B cell (primary cell): ENCODE measurements around the gene NDUFS7. TPM values are rescaled to one million over a fixed set of nuclear protein-coding genes. Genes with fewer than 3 reads are reported as not detected.

ENCODE experiments used
- ATAC-seq: fragments of 200-7000 bp; cut with Tn5 transposase; one replicate; pipeline ENCODE4 v1.10.0; 2021; ENCODE audit warnings: low read depth, mild to moderate bottlenecking, moderate number of reproducible peaks, moderate library complexity
- CTCF ChIA-PET: fragments of 350-600 bp; sonication (Branson Sonifier 250); formaldehyde crosslinking; loops from one replicate; lab custom pipeline; 2021; ENCODE audit warnings: antibody characterized with exemption, inconsistent platforms; lab: Charles Lee
- POLR2A ChIA-PET: fragments of 350-600 bp; sonication (Branson Sonifier 250); formaldehyde crosslinking; loops from one replicate; lab custom pipeline; 2021; ENCODE audit warnings: antibody characterized with exemption; lab: Charles Lee
- DNase-seq: peaks from one replicate; pipeline ENCODE4 v3.0.0; 2013
- H2AFZ ChIP-seq: 2 replicates; pipeline ENCODE4 v1.6.1; 2012; ENCODE audit warnings: mild to moderate bottlenecking, low read depth, low read length; ENCODE audit not compliant: insufficient read depth, poor library complexity, severe bottlenecking
- H3K27ac ChIP-seq, 2 donors: 1 replicate in 1 of 2; 2 replicates in 1 of 2; pipeline ENCODE4 v1.5.1; 2012 to 2013; ENCODE audit warnings: low read length in 2 of 2, mild to moderate bottlenecking in 2 of 2, moderate library complexity in 1 of 2
- H3K27me3 ChIP-seq, 4 experiments: fragments of 200-600 bp in 1 of 4; sonication (generic) in 1 of 4; replicated peaks in 1 of 4; 1 replicate in 2 of 4; 2 replicates in 2 of 4; pipeline versions ENCODE4 v1.6.1 to v1.7.0; 2013 to 2016; ENCODE audit warnings: low read length in 3 of 4, mild to moderate bottlenecking in 2 of 4, mixed read lengths in 1 of 4, moderate library complexity in 1 of 4; ENCODE audit not compliant: insufficient read depth in 4 of 4, control insufficient read depth in 3 of 4; ENCODE audit errors: control extremely low read depth in 1 of 4
- H3K36me3 ChIP-seq, 2 experiments: replicated peaks in 1 of 2; 1 replicate in 1 of 2; 2 replicates in 1 of 2; pipeline versions ENCODE4 v1.6.1 to v1.7.1; 2013; ENCODE audit warnings: low read length in 1 of 2; ENCODE audit not compliant: insufficient read depth in 2 of 2, control insufficient read depth in 1 of 2; ENCODE audit errors: control extremely low read depth in 1 of 2, extremely low read depth in 1 of 2
- H3K4me1 ChIP-seq, 2 donors: fragments of 200-600 bp in 1 of 2; sonication (generic) in 1 of 2; 1 replicate in 1 of 2; 2 replicates in 1 of 2; pipeline versions ENCODE4 v1.5.1 to v1.6.1; 2013 to 2017; ENCODE audit warnings: low read length in 2 of 2; ENCODE audit not compliant: control insufficient read depth in 2 of 2, insufficient read depth in 2 of 2
- H3K4me2 ChIP-seq: replicated peaks from 2 replicates; pipeline ENCODE3; 2012; ENCODE audit warnings: mild to moderate bottlenecking, low read depth, low read length; ENCODE audit not compliant: poor library complexity, severe bottlenecking
- H3K4me3 ChIP-seq, 5 experiments: fragments of 200-600 bp in 1 of 5; sonication (generic) in 1 of 5; 1 replicate in 3 of 5; 2 replicates in 2 of 5; pipeline versions ENCODE4 v1.5.1 to v1.7.0; 2011 to 2016; ENCODE audit warnings: low read length in 4 of 5, mild to moderate bottlenecking in 4 of 5, low read depth in 2 of 5, control low read depth in 1 of 5, moderate library complexity in 1 of 5; ENCODE audit not compliant: insufficient read depth in 1 of 5; ENCODE audit errors: control extremely low read depth in 1 of 5, extremely low read depth in 1 of 5
- H3K79me2 ChIP-seq: fragments of 200-600 bp; sonication (generic); one replicate; pipeline ENCODE4 v1.6.0; 2016; ENCODE audit warnings: low read length; ENCODE audit not compliant: control insufficient read depth, insufficient read depth
- H3K9ac ChIP-seq: fragments of 200-600 bp; sonication (generic); 2 replicates; pipeline ENCODE4 v1.6.1; 2017; ENCODE audit warnings: mild to moderate bottlenecking, low read length, moderate library complexity
- H3K9me3 ChIP-seq, 3 donors: one replicate each; pipeline versions ENCODE4 v1.6.1 to v1.7.1; 2013; ENCODE audit warnings: low read length in 2 of 3; ENCODE audit not compliant: control insufficient read depth in 2 of 3, insufficient read depth in 1 of 3; ENCODE audit errors: control extremely low read depth in 1 of 3
- H4K20me1 ChIP-seq: 2 replicates; pipeline ENCODE4 v1.6.0; 2012; ENCODE audit warnings: mild to moderate bottlenecking, low read length; ENCODE audit not compliant: insufficient read depth, control insufficient read depth, poor library complexity, severe bottlenecking
- H3K27ac Mint-ChIP-seq: one replicate; pipeline ENCODE4 v1.8.0; 2021; ENCODE audit warnings: mixed read lengths
- H3K27me3 Mint-ChIP-seq: one replicate; pipeline ENCODE4 v1.8.0; 2021; ENCODE audit warnings: mixed read lengths
- H3K4me1 Mint-ChIP-seq: one replicate; pipeline ENCODE4 v1.8.0; 2021; ENCODE audit warnings: mixed read lengths
- H3K4me3 Mint-ChIP-seq: one replicate; pipeline ENCODE4 v1.8.0; 2021; ENCODE audit warnings: mixed read lengths
- H3K9me3 Mint-ChIP-seq: one replicate; pipeline ENCODE4 v1.8.0; 2022; ENCODE audit warnings: mixed read lengths; ENCODE audit not compliant: insufficient read depth
- CTCF ChIP-seq: fragments of 200-600 bp; IDR thresholded peaks from one replicate; pipeline ENCODE4 v1.8.0; 2022; ENCODE audit warnings: antibody characterized with exemption, mild to moderate bottlenecking
- EZH2 ChIP-seq: IDR thresholded peaks from 2 replicates; pipeline ENCODE4 v1.6.1; 2012; ENCODE audit warnings: borderline replicate concordance, low read depth, mild to moderate bottlenecking, moderate library complexity, low read length; ENCODE audit not compliant: insufficient read depth, poor library complexity, severe bottlenecking
- WGBS: methylation state at CpG from one replicate; pipeline ENCODE4 v1.1.5; 2013; ENCODE audit warnings: missing lambda C conversion rate; ENCODE audit not compliant: insufficient coverage; 5-methylcytosine and 5-hydroxymethylcytosine counted together
- intact Hi-C: fragments of 100-400 bp; cut with micrococcal nuclease; formaldehyde crosslinking; loops from one replicate; pipeline ENCODE4 v1.10.0; 2022
- polyA plus RNA-seq: library from polyadenylated mRNA; depleted of rRNA; stranded (reverse); fragments of >200 nt; gene quantifications from 2 replicates; pipeline ENCODE4 v1.2.3, GENCODE V29; 2012
- total RNA-seq, 2 donors: library from RNA; stranded (reverse); fragments of 120-200 nt in 1 of 2; gene quantifications; 1 replicate in 1 of 2; 2 replicates in 1 of 2; pipeline versions ENCODE4 v1.2.3 to v1.2.4, GENCODE V29; 2013 to 2022

Gene NDUFS7
- total and polyA plus RNA-seq, 2 donors (not counting 1 experiment from before 2014, with no cell fraction given) = 58.8 to 141 TPM

GRCh38 chr19:1362387-1363257, 21.1 kb upstream of the NDUFS7 start:
- CTCF ChIA-PET = no interaction called here
- Histone ChIP-seq H3K9ac (peak overlapping the region; percentile 21), H3K36me3 (peaks cover 0 to 37% of the 10 kb centered on the region in 2 experiments), H3K4me3 (peak overlapping the region in 2 of 5 experiments; percentile 40 to 47), H3K27me3 (no peaks in the 10 kb centered on the region), H3K79me2 (peaks cover 13% of the 10 kb centered on the region), H3K27ac (peak overlapping the region in 1 of 2 donors; percentile 57), H3K9me3 (peaks cover 0 to under 1% (median 0%) of the 10 kb centered on the region in 3 donors), H3K4me1 (peaks cover 18 to 22% of the 10 kb centered on the region in 2 donors), H2AFZ (peak overlapping the region; percentile 52), H3K4me2 (peak overlapping the region; percentile 66), H4K20me1 (no peaks in the 10 kb centered on the region)
- DNase-seq (no peak), ATAC-seq (no peak)
- no peaks in the 10 kb centered on the region for H3K27me3 Mint-ChIP-seq
- H3K4me1 Mint-ChIP-seq = peaks cover 27% of the 10 kb centered on the region
- no peaks in the 10 kb centered on the region for H3K9me3 Mint-ChIP-seq
- peak overlapping the region; percentile 74 for H3K4me3 Mint-ChIP-seq
- POLR2A ChIA-PET = no interaction called here
- H3K27ac Mint-ChIP-seq = no peak overlapping the region
- intact Hi-C loops = no loop called here
- TF ChIP-seq CTCF = no peak
- TF ChIP-seq EZH2 = no peak
- 76% methylated on average over 37 of the region's 42 CpGs for WGBS

- CTCF ChIA-PET = interaction anchor here (0.8 to 1.1 kb wide), 2 partner anchors 9 to 84 kb away, joined by 5 read pairs; no protein-coding TSS in a partner anchor
- DNase-seq = peak; percentile 42
These were observed 20.1 kb upstream of the NDUFS7 start for GRCh38 chr19:1363599-1363998.

More at GRCh38 chr19:1363599-1363998, 20.1 kb upstream of the NDUFS7 start:
- Histone ChIP-seq H4K20me1 (no peaks in the 10 kb centered on the region), H3K79me2 (peaks cover 13% of the 10 kb centered on the region), H3K27ac (peak overlapping the region; percentile 18 to 57), H3K36me3 (peaks cover 0 to 30% of the 10 kb centered on the region in 2 experiments), H3K9ac (peak overlapping the region; percentile 21), H3K4me1 (peaks cover 18 to 22% of the 10 kb centered on the region in 2 donors), H3K9me3 (no peaks in the 10 kb centered on the region), H3K27me3 (no peaks in the 10 kb centered on the region), H3K4me3 (peak overlapping the region in 4 of 5 experiments; percentile 2 to 47 (median 40)), H3K4me2 (peak overlapping the region; percentile 66), H2AFZ (peak overlapping the region; percentile 52)
- peaks cover 27% of the 10 kb centered on the region for H3K4me1 Mint-ChIP-seq
- POLR2A ChIA-PET = no interaction called here
- H3K9me3 Mint-ChIP-seq = no peaks in the 10 kb centered on the region
- no peak for TF ChIP-seq EZH2
- no peak for TF ChIP-seq CTCF
- peak overlapping the region; percentile 74 for H3K4me3 Mint-ChIP-seq
- ATAC-seq = peak; percentile 56
- WGBS = 16% methylated on average over 6 of the region's 10 CpGs
- intact Hi-C loops = no loop called here
- no peaks in the 10 kb centered on the region for H3K27me3 Mint-ChIP-seq
- H3K27ac Mint-ChIP-seq = peak overlapping the region; percentile 72
